WTC11 (cell line): ENCODE data around the gene CX3CL1. TPM values are rescaled to one million over a fixed set of nuclear protein-coding genes. Genes with fewer than 3 reads are reported as not detected.
"Not testable (repeated sequence)": the region's sequence is repeated elsewhere in the genome, so short reads cannot be mapped to it uniquely, and the experiment has no call there.

ENCODE experiments used
- ATAC-seq: fragments of 200-7000 bp; cut with Tn5 transposase; 2 replicates; pipeline ENCODE4 v1.10.0; 2021; ENCODE audit warnings: mild to moderate bottlenecking, moderate library complexity
- CTCF ChIA-PET: fragments of 300-600 bp; sonication (Branson Sonifier 250); formaldehyde crosslinking; loops from one replicate; lab custom pipeline; 2021; ENCODE audit warnings: antibody characterized with exemption; lab: Charles Lee
- POLR2A ChIA-PET: fragments of 350-600 bp; sonication (Branson Sonifier 250); formaldehyde crosslinking; loops from one replicate; lab custom pipeline; 2021; ENCODE audit warnings: antibody characterized with exemption; lab: Charles Lee
- DNase-seq: peaks from one replicate; pipeline ENCODE4 v3.0.0; 2021; ENCODE audit warnings: low spot score
- H3K27ac Mint-ChIP-seq: 2 replicates; pipeline ENCODE4 v1.8.0; 2021; ENCODE audit warnings: mixed read lengths
- H3K27me3 Mint-ChIP-seq: 2 replicates; pipeline ENCODE4 v1.8.0; 2021; ENCODE audit warnings: low read depth, mild to moderate bottlenecking, moderate library complexity, mixed read lengths
- H3K36me3 Mint-ChIP-seq: 2 replicates; pipeline ENCODE4 v1.8.0; 2021; ENCODE audit warnings: mixed read lengths
- H3K4me1 Mint-ChIP-seq: 2 replicates; pipeline ENCODE4 v1.8.0; 2022; ENCODE audit warnings: mixed read lengths
- H3K4me3 Mint-ChIP-seq: 2 replicates; pipeline ENCODE4 v1.8.0; 2021; ENCODE audit warnings: mild to moderate bottlenecking, moderate library complexity, mixed read lengths
- H3K9me3 Mint-ChIP-seq: 2 replicates; pipeline ENCODE4 v1.8.0; 2021; ENCODE audit warnings: mixed read lengths
- CREM ChIP-seq: sonication (generic); formaldehyde crosslinking; IDR thresholded peaks from 2 replicates; pipeline ENCODE4 v1.8.1; 2022; ENCODE audit warnings: mild to moderate bottlenecking, missing genetic modification reagents, moderate library complexity
- ETV6 ChIP-seq: sonication (generic); formaldehyde crosslinking; IDR thresholded peaks from 2 replicates; pipeline ENCODE4 v1.8.1; 2022; ENCODE audit warnings: mild to moderate bottlenecking, missing genetic modification reagents
- FOXK1 ChIP-seq: sonication (generic); formaldehyde crosslinking; IDR thresholded peaks from 2 replicates; pipeline ENCODE4 v1.8.0; 2022; ENCODE audit warnings: mild to moderate bottlenecking, moderate library complexity, missing genetic modification reagents
- JUN ChIP-seq: sonication (generic); formaldehyde crosslinking; IDR thresholded peaks from 2 replicates; pipeline ENCODE4 v1.8.0; 2023; ENCODE audit warnings: mild to moderate bottlenecking, missing genetic modification reagents
- NFYB ChIP-seq: sonication (generic); formaldehyde crosslinking; conservative IDR thresholded peaks from 2 replicates; pipeline ENCODE4 v1.8.0; 2022; ENCODE audit warnings: low read depth, missing genetic modification reagents
- ZBTB21 ChIP-seq: sonication (generic); formaldehyde crosslinking; IDR thresholded peaks from 2 replicates; pipeline ENCODE4 v1.8.1; 2023; ENCODE audit warnings: mild to moderate bottlenecking, missing genetic modification reagents, borderline replicate concordance
- ZNF121 ChIP-seq: sonication (generic); formaldehyde crosslinking; IDR thresholded peaks from 2 replicates; pipeline ENCODE4 v1.8.0; 2023; ENCODE audit warnings: missing genetic modification reagents
- ZNF219 ChIP-seq: sonication (generic); formaldehyde crosslinking; IDR thresholded peaks from 2 replicates; pipeline ENCODE4 v1.8.0; 2023; ENCODE audit warnings: missing genetic modification reagents, mild to moderate bottlenecking, borderline replicate concordance
- ZNF416 ChIP-seq: fragments of 250-450 bp; sonication (Bioruptor Pico); IDR thresholded peaks from 2 replicates; pipeline ENCODE4 v1.9.0; 2021; ENCODE audit warnings: mild to moderate bottlenecking, inconsistent platforms
- total RNA-seq: library from RNA; stranded (reverse); gene quantifications from 3 replicates; pipeline ENCODE4 v1.2.3, GENCODE V29; 2021
- TF ChIP-seq, protein P1 (sequence below): sonication (generic); formaldehyde crosslinking; IDR thresholded peaks from 2 replicates; pipeline ENCODE4 v1.8.0; 2023; ENCODE audit warnings: missing genetic modification reagents
- TF ChIP-seq, protein P2 (sequence below): fragments of 200-600 bp; IDR thresholded peaks from 2 replicates; pipeline ENCODE4 v1.8.0; 2022; ENCODE audit warnings: antibody characterized with exemption
- TF ChIP-seq, protein P3 (sequence below): fragments of 250-450 bp; sonication (Bioruptor Pico); IDR thresholded peaks from 2 replicates; pipeline ENCODE4 v1.9.0; 2021; ENCODE audit warnings: mild to moderate bottlenecking
- TF ChIP-seq, protein P4 (sequence below): sonication (generic); formaldehyde crosslinking; IDR thresholded peaks from 2 replicates; pipeline ENCODE4 v1.8.1; 2023; ENCODE audit warnings: mild to moderate bottlenecking, missing genetic modification reagents
- TF ChIP-seq, protein P5 (sequence below): fragments of 250-450 bp; sonication (Bioruptor Pico); IDR thresholded peaks from 2 replicates; pipeline ENCODE4 v1.9.0; 2021; ENCODE audit warnings: moderate library complexity, mild to moderate bottlenecking, inconsistent platforms, borderline replicate concordance
- TF ChIP-seq, protein P6 (sequence below): sonication (generic); formaldehyde crosslinking; IDR thresholded peaks from 2 replicates; pipeline ENCODE4 v1.8.0; 2023; ENCODE audit warnings: missing genetic modification reagents, mild to moderate bottlenecking, borderline replicate concordance
- TF ChIP-seq, protein P7 (sequence below): fragments of 250-450 bp; sonication (Bioruptor Pico); IDR thresholded peaks from 2 replicates; pipeline ENCODE4 v1.8.0; 2021; ENCODE audit warnings: mild to moderate bottlenecking
- TF ChIP-seq, protein P8 (sequence below): sonication (generic); formaldehyde crosslinking; conservative IDR thresholded peaks from 2 replicates; pipeline ENCODE4 v1.8.1; 2022; ENCODE audit warnings: mild to moderate bottlenecking, missing genetic modification reagents

CX3CL1 gene
- total RNA-seq, 1 experiment from 2014 or later = 1.2 TPM

DNA sequence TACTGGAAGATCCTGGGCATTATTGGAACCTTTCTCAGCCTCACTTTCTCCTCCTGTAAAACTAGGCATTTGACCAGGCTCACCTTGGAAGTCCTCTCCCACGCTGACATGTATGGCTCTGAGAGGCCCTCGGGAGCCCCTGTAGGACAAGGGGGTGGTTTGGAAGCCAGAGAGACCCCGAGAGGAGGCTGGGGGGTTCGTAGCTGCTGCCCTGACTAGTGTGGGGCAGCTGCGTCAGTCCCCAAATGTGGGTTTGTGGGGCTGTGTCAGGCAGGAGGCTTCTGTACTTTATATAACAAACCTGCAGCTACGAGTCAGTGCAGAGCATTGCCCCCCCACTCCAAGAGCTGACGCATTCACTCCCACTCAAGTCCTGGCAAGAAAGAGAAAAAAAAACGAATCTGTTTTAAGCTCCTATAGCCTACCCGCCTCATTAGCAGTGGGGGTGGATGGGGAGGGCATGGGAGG, 1.8 kb downstream of the CX3CL1 start (continued):
- TF ChIP-seq JUN (CRISPR knock-in tag) = no peak
- TF ChIP-seq, protein P1, sequence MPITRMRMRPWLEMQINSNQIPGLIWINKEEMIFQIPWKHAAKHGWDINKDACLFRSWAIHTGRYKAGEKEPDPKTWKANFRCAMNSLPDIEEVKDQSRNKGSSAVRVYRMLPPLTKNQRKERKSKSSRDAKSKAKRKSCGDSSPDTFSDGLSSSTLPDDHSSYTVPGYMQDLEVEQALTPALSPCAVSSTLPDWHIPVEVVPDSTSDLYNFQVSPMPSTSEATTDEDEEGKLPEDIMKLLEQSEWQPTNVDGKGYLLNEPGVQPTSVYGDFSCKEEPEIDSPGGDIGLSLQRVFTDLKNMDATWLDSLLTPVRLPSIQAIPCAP = no peak
- no peak for TF ChIP-seq ZNF121 (CRISPR knock-in tag)

DNA sequence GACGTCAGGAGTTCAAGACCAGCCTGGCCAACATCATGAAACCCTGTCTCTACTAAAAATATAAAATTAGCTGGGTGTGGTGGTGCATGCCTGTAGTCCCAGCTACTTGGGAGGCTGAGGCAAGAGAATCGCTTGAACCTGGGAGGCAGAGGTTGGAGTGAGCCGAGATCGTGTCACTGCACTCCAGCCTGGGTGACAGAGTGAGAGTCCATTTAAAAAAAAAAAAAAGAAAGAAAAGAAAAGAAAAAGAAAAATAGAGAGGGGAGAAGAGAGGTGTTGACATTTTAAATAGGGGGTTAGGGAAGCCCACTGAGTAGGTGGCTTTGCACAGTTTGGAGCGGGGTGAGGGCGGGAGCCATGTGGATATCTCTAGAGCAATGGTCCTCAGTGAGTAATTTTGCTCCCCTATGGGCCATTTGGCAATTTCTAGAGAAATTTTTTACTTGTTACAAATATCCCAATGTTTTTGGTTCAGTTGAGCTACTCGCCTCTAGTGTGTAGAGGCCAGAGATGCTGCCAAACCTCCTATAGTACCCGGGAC, 2.7 kb downstream of the CX3CL1 start:
- H3K4me3 Mint-ChIP-seq, ATAC-seq, H3K27me3 Mint-ChIP-seq, H3K27ac Mint-ChIP-seq, DNase-seq, POLR2A ChIA-PET, H3K36me3 Mint-ChIP-seq, H3K9me3 Mint-ChIP-seq: not testable (repeated sequence)
- CTCF ChIA-PET = interaction anchor here (1.8 to 6.2 kb wide), 2 partner anchors 42 to 43 kb away, joined by 5 to 63 read pairs; no protein-coding TSS in a partner anchor
- H3K4me1 Mint-ChIP-seq = peaks cover 18% of the 10 kb centered on the region

DNA sequence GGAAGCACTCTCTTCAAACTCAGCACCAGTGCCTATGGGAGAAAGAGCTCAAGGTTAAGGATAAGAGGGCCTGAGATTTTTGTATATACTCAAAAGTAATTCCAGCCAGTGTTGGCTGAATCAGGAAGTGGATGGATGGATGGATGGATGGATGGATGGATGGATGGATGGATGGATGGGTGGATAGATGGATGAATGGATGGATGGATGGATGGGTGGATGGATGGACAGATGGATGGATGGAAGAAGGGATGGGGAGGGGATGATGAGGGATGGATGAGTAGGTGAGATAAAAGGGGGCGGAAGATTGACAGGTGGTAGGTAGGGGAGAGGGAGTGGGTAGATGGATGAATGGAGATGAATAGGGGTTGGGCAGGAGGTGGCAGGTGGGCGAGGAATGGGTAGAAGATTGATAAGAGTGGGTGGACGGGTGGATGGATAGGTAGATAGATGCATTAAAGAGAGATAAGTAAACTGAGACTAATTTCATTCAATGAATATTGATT, 4.1 kb downstream of the CX3CL1 start:
- no peak for ATAC-seq
- Mint-ChIP-seq H3K4me3 (no peak overlapping the region), H3K9me3 (no peaks in the 10 kb centered on the region), H3K27ac (no peak overlapping the region), H3K4me1 (peaks cover 18% of the 10 kb centered on the region), H3K36me3 (no peaks in the 10 kb centered on the region), H3K27me3 (no peaks in the 10 kb centered on the region)
- no peak for DNase-seq
- CTCF ChIA-PET = interaction anchor here (1.8 kb wide), 1 partner anchor 41 kb away, joined by 5 read pairs; no protein-coding TSS in a partner anchor
- POLR2A ChIA-PET = no interaction called here
- TF ChIP-seq, protein P2, sequence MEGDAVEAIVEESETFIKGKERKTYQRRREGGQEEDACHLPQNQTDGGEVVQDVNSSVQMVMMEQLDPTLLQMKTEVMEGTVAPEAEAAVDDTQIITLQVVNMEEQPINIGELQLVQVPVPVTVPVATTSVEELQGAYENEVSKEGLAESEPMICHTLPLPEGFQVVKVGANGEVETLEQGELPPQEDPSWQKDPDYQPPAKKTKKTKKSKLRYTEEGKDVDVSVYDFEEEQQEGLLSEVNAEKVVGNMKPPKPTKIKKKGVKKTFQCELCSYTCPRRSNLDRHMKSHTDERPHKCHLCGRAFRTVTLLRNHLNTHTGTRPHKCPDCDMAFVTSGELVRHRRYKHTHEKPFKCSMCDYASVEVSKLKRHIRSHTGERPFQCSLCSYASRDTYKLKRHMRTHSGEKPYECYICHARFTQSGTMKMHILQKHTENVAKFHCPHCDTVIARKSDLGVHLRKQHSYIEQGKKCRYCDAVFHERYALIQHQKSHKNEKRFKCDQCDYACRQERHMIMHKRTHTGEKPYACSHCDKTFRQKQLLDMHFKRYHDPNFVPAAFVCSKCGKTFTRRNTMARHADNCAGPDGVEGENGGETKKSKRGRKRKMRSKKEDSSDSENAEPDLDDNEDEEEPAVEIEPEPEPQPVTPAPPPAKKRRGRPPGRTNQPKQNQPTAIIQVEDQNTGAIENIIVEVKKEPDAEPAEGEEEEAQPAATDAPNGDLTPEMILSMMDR = no peak
- TF ChIP-seq, protein P3, sequence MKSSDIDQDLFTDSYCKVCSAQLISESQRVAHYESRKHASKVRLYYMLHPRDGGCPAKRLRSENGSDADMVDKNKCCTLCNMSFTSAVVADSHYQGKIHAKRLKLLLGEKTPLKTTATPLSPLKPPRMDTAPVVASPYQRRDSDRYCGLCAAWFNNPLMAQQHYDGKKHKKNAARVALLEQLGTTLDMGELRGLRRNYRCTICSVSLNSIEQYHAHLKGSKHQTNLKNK (CRISPR knock-in tag) = no peak
- TF ChIP-seq, protein P4, sequence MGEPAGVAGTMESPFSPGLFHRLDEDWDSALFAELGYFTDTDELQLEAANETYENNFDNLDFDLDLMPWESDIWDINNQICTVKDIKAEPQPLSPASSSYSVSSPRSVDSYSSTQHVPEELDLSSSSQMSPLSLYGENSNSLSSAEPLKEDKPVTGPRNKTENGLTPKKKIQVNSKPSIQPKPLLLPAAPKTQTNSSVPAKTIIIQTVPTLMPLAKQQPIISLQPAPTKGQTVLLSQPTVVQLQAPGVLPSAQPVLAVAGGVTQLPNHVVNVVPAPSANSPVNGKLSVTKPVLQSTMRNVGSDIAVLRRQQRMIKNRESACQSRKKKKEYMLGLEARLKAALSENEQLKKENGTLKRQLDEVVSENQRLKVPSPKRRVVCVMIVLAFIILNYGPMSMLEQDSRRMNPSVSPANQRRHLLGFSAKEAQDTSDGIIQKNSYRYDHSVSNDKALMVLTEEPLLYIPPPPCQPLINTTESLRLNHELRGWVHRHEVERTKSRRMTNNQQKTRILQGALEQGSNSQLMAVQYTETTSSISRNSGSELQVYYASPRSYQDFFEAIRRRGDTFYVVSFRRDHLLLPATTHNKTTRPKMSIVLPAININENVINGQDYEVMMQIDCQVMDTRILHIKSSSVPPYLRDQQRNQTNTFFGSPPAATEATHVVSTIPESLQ (CRISPR knock-in tag) = no peak
- no peak for TF ChIP-seq ZNF416
- TF ChIP-seq ETV6 (CRISPR knock-in tag) = no peak
- TF ChIP-seq, protein P5, sequence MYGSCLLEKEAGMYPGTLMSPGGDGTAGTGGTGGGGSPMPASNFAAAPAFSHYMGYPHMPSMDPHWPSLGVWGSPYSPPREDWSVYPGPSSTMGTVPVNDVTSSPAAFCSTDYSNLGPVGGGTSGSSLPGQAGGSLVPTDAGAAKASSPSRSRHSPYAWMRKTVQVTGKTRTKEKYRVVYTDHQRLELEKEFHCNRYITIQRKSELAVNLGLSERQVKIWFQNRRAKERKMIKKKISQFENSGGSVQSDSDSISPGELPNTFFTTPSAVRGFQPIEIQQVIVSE (CRISPR knock-in tag) = no peak
- TF ChIP-seq, protein P6, sequence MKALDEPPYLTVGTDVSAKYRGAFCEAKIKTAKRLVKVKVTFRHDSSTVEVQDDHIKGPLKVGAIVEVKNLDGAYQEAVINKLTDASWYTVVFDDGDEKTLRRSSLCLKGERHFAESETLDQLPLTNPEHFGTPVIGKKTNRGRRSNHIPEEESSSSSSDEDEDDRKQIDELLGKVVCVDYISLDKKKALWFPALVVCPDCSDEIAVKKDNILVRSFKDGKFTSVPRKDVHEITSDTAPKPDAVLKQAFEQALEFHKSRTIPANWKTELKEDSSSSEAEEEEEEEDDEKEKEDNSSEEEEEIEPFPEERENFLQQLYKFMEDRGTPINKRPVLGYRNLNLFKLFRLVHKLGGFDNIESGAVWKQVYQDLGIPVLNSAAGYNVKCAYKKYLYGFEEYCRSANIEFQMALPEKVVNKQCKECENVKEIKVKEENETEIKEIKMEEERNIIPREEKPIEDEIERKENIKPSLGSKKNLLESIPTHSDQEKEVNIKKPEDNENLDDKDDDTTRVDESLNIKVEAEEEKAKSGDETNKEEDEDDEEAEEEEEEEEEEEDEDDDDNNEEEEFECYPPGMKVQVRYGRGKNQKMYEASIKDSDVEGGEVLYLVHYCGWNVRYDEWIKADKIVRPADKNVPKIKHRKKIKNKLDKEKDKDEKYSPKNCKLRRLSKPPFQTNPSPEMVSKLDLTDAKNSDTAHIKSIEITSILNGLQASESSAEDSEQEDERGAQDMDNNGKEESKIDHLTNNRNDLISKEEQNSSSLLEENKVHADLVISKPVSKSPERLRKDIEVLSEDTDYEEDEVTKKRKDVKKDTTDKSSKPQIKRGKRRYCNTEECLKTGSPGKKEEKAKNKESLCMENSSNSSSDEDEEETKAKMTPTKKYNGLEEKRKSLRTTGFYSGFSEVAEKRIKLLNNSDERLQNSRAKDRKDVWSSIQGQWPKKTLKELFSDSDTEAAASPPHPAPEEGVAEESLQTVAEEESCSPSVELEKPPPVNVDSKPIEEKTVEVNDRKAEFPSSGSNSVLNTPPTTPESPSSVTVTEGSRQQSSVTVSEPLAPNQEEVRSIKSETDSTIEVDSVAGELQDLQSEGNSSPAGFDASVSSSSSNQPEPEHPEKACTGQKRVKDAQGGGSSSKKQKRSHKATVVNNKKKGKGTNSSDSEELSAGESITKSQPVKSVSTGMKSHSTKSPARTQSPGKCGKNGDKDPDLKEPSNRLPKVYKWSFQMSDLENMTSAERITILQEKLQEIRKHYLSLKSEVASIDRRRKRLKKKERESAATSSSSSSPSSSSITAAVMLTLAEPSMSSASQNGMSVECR = no peak
- TF ChIP-seq, protein P7, sequence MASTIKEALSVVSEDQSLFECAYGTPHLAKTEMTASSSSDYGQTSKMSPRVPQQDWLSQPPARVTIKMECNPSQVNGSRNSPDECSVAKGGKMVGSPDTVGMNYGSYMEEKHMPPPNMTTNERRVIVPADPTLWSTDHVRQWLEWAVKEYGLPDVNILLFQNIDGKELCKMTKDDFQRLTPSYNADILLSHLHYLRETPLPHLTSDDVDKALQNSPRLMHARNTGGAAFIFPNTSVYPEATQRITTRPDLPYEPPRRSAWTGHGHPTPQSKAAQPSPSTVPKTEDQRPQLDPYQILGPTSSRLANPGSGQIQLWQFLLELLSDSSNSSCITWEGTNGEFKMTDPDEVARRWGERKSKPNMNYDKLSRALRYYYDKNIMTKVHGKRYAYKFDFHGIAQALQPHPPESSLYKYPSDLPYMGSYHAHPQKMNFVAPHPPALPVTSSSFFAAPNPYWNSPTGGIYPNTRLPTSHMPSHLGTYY (CRISPR knock-in tag) = no peak
- TF ChIP-seq CREM (CRISPR knock-in tag) = no peak
- no peak for TF ChIP-seq ZNF219 (CRISPR knock-in tag)
- TF ChIP-seq FOXK1 (CRISPR knock-in tag) = no peak
- TF ChIP-seq ZBTB21 (CRISPR knock-in tag) = no peak
- TF ChIP-seq, protein P8, sequence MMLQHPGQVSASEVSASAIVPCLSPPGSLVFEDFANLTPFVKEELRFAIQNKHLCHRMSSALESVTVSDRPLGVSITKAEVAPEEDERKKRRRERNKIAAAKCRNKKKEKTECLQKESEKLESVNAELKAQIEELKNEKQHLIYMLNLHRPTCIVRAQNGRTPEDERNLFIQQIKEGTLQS (CRISPR knock-in tag) = no peak
- no peak for TF ChIP-seq NFYB (CRISPR knock-in tag)
